HepG2 (cell line): ENCODE results near the gene NFAT5. TPM values are rescaled to one million over a fixed set of nuclear protein-coding genes. Genes with fewer than 3 reads are reported as not detected.
A peak's percentile ranks its signal among the peaks of the same experiment; 100 is the strongest.

ENCODE experiments used
- AFF4 ChIP-seq: sonication (generic); formaldehyde crosslinking; IDR thresholded peaks from 2 replicates; pipeline ENCODE4 v1.4.0; 2020; ENCODE audit warnings: missing genetic modification reagents
- HMGA1 ChIP-seq: sonication (generic); formaldehyde crosslinking; conservative IDR thresholded peaks from 2 replicates; pipeline ENCODE4 v1.4.0; 2020; ENCODE audit warnings: missing genetic modification reagents
- MLXIP ChIP-seq: sonication (generic); formaldehyde crosslinking; IDR thresholded peaks from 2 replicates; pipeline ENCODE4 v1.9.0; 2021; ENCODE audit warnings: missing genetic modification reagents, borderline replicate concordance
- NFE2 ChIP-seq: sonication (generic); formaldehyde crosslinking; IDR thresholded peaks from 2 replicates; pipeline ENCODE4 v1.4.0; 2020; ENCODE audit warnings: missing genetic modification reagents
- POLR2A ChIP-seq, 2 experiments: IDR thresholded peaks; 2 replicates each; pipeline ENCODE4 v1.6.1; 2011; ENCODE audit warnings: low read depth in 2 of 2, low read length in 2 of 2, mild to moderate bottlenecking in 1 of 2, moderate library complexity in 1 of 2; ENCODE audit not compliant: insufficient read depth in 1 of 2
- SRSF1 ChIP-seq: fragments of 200-400 bp; formaldehyde crosslinking; optimal IDR thresholded peaks from 2 replicates; pipeline ENCODE3; 2017; ENCODE audit warnings: mild to moderate bottlenecking, low read depth, low read length, moderate library complexity
- SYNCRIP ChIP-seq: fragments of 200-400 bp; formaldehyde crosslinking; IDR thresholded peaks from 2 replicates; pipeline ENCODE4 v1.6.1; 2018; ENCODE audit warnings: mild to moderate bottlenecking, low read depth, low read length; ENCODE audit not compliant: insufficient read depth
- TAF1 ChIP-seq: sonication (generic); formaldehyde crosslinking; IDR thresholded peaks from 2 replicates; pipeline ENCODE4 v1.4.0; 2020; ENCODE audit warnings: missing genetic modification reagents
- XRCC5 ChIP-seq: fragments of 200-400 bp; formaldehyde crosslinking; optimal IDR thresholded peaks from 2 replicates; pipeline ENCODE3; 2017; ENCODE audit warnings: mild to moderate bottlenecking, low read length
- ZNF256 ChIP-seq: sonication (generic); formaldehyde crosslinking; conservative IDR thresholded peaks from 2 replicates; pipeline ENCODE4 v1.4.0; 2020; ENCODE audit warnings: missing genetic modification reagents
- ZNF407 ChIP-seq: sonication (generic); formaldehyde crosslinking; IDR thresholded peaks from one replicate; pipeline ENCODE4 v1.5.1; 2020; ENCODE audit warnings: mild to moderate bottlenecking, missing genetic modification reagents; ENCODE audit errors: not compliant biosample characterization
- polyA plus RNA-seq, 8 experiments: library from polyadenylated mRNA; depleted of rRNA in 3 of 8; stranded (reverse) in 7 of 8; unstranded in 1 of 8; fragments of >200 nt; fragmentation: Illumina TruSeq in 4 of 8; extraction: Trizol in 4 of 8; gene quantifications; 2 replicates each; pipeline versions ENCODE4 v1.2.1 to v1.2.3, GENCODE V29; 2011 to 2016; ENCODE audit warnings: low read depth in 4 of 8, missing spikeins in 1 of 8, mixed read lengths in 1 of 8; ENCODE audit not compliant: insufficient read depth in 1 of 8
- total RNA-seq, 5 experiments: library from RNA; depleted of rRNA; stranded (reverse); fragments of >200 nt; fragmentation: Illumina TruSeq; extraction: Trizol; gene quantifications; 2 replicates each; pipeline ENCODE4 v1.2.3, GENCODE V29; 2016; ENCODE audit warnings: low read depth in 1 of 5

The NFAT5 gene
- total and polyA plus RNA-seq, 2 of the 13 experiments (the other 11 are each of a cell fraction or from before 2014, with no cell fraction given) = 20.5 to 54.3 TPM

GRCh38 chr16:69712914-69713581, 147.3 kb downstream of the NFAT5 start (continued):
- no peak for TF ChIP-seq MLXIP (CRISPR knock-in tag)
- TF ChIP-seq NFE2 (CRISPR knock-in tag) = no peak
- no peak for TF ChIP-seq SYNCRIP
- TF ChIP-seq POLR2A (IDR thresholded peaks at IDR 0.05; ENCODE audit: insufficient read depth in 1 of 2, low read depth in 2 of 2, low read length in 2 of 2) = peak in 1 of 2 experiments; percentile 34; a peak in 1 of 4 replicates
- TF ChIP-seq ZNF407 (CRISPR knock-in tag) = no peak
- TF ChIP-seq SRSF1 = no peak
- TF ChIP-seq AFF4 (CRISPR knock-in tag) = no peak
- no peak for TF ChIP-seq HMGA1 (CRISPR knock-in tag)
- TF ChIP-seq XRCC5 = no peak
- no peak for TF ChIP-seq TAF1 (CRISPR knock-in tag)
- no peak for TF ChIP-seq ZNF256 (CRISPR knock-in tag)
- TF ChIP-seq, all 625 proteins: peak for 4
